GM21717 (cell line): ENCODE measurements around the gene CD300C.
"Not testable (repeated sequence)": the region's sequence is repeated elsewhere in the genome, so short reads cannot be mapped to it uniquely, and the experiment has no call there.

ENCODE experiments used
- ATAC-seq: cut with Tn5 transposase; IDR thresholded peaks from one replicate; pipeline ENCODE4 v1.9.1; 2021; ENCODE audit warnings: mild to moderate bottlenecking, moderate library complexity; ENCODE audit not compliant: unreplicated experiment

Gene CD300C

DNA sequence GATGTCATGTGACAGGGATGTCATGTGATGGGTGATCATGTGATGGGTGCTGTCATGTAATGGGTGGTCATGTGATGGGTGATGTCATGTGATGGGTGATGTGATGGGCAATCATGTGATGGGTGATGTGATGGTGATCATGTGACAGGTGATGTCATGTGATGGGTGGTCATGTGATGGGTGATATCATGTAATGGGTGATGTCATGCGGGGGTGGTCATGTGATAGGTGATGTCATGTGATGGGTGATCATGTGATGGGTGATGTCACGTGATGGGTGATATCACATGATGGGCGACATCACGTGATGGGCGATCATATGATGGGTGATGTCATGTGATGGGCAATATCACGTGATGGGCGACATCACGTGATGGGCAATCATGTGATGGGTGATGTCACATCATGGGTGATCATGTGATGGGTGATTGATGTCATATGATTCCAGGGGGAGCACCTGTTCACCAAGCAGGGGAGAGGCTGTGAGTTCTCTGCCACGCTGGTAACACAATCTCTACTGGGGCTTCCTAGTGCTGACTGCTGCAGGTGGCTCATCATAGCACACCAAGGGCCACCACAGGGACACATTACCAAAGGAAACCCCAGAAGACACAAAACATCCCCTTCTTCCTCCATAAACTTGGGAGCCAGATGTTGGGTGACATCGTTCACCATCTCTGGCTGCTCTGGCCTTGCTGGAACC lies 31.1 kb downstream of the CD300C start:
- ATAC-seq: no peak

DNA sequence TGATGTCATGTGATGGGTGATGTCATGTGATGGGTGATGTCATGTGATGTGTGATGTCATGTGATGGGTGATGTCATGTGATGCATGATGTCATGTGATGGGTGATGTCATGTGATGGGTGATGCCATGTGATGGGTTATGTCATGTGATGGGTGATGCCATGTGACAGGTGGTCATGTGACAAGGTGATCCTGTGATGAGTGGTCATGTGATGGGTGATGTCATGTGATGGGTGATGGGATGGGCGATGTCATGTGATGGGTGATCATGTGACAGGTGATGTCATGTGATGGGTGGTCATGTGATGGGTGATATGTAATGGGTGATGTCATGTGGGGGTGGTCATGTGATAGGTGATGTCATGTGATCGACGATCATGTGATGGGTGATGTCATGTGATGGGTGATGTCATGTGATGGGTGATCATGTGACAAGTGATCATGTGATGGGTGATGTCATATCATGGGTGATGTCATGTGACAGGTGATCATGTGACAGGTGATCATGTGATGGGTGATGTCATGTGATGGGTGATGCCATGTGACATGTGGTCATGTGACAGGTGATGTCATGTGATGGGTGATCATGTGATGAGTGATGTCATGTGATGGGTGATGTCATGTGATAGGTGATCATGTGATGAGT lies 31.8 kb downstream of the CD300C start:
- no peak for ATAC-seq

DNA sequence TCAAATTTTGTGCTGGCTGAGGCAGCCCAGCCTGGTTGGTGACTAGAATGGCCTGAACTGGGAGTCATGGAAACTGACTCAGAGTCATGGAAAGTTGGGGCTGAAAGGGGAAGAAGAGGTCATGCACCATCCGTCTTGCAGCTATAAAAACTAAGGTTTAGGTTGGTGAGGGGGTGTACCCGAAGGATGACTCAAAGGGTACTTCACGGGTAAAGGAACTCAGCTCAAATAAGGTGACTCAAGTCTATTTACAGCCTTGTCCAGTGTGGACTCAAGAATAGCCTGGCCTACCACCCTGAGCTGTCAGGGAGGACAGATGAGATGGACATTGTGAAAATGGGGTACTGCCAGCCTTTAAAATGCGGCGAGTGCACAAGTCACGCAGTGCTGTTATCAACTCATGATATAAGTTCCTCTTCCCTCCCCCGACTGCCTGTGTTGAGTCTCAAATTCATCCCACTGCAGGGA lies 33.3 kb downstream of the CD300C start:
- no peak for ATAC-seq

DNA sequence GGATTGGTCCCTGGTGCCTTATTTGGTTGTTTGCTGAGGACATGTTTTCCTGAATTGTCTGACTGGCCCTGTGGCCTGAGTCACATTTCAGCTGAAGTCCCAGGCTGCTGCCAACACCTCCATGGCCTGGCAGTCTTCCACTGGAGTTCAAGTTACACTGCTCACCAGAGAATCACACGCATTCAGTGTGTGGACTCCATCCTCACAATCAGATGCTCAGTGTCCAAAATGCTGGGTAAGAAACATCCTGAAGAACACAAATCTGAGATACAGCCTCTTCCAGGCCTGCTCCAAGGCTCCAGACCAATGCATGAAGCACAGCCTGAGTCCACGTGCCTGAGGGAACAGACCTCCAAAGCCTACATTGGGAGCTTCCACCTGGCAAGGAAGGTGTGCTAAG lies 33.9 kb downstream of the CD300C start:
- ATAC-seq: no peak

DNA sequence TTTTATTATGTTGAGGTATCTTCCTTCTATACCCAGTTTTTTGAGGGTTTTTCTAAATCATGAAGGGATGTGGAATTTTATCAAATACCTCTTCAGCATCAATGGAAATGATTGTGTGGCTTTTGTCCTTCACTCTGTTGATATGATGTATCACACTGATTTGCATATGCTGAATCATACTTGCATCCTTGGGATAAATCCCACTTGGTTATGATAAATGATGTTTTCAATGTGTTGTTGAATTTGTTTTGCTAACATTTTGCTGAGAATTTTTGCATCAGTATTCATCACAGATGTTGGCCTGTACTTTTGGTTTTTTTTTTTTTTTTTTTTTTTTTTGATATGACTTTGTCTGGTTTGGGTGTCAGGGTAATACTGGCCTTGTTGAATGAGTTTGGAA lies 37.8 kb downstream of the CD300C start:
- no peak for ATAC-seq

DNA sequence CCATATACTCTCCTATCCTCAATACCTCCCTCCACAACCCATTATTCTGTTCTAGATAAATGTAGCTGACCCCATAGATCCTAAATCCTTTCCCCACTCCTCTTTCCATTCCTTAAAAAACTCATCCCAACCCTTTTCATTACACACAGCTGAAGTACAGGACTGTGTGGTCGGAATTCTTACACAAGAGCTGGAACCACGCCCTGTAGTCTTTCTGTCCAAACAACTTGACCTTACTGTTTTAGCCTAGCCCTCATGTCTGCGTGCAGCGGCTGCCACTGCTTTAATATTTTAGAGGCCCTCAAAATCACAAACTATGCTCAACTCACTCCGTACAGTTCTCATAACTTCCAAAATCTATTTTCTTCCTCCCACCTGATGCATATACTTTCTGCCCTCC lies 42.0 kb downstream of the CD300C start:
- not testable (repeated sequence) for ATAC-seq

DNA sequence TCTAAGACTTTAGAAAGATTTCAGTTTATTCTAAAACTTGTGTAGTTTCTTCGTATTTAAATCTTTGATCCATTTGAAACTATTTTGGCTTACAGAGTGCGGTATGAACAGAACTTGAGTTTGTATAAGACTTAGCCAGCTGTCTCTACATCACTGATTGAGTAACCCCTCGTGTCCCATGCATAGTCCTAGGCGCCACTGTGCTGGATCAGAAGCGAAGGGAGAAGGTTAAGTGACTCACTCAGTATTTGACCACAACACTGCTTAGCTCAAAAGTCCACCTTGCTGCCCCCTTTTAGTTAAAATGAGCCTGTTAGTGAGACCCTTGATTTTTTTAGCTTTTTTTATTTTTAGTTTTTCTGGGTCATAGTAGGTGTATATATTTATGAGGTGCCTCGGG lies 43.1 kb downstream of the CD300C start:
- ATAC-seq: no peak

DNA sequence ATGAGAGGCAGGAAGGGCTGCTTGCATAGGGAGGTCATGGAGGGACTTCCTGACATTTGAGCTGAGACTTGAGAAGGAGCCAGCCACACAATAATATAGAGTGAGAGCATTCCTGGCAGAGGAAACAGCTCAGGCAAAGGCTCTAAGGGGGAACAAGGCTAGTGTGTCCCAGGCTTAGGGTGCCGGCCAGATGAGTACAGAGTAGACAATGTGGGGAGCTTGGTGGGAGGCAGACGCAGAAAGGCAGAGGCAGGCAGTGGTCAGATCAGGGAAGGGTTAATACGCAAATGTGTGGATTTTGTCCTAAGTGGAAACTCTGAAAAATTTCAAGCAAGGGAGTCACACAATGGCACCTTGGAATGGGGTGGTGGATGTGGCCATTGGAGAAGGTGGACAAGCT lies 45.9 kb downstream of the CD300C start:
- no peak for ATAC-seq

DNA sequence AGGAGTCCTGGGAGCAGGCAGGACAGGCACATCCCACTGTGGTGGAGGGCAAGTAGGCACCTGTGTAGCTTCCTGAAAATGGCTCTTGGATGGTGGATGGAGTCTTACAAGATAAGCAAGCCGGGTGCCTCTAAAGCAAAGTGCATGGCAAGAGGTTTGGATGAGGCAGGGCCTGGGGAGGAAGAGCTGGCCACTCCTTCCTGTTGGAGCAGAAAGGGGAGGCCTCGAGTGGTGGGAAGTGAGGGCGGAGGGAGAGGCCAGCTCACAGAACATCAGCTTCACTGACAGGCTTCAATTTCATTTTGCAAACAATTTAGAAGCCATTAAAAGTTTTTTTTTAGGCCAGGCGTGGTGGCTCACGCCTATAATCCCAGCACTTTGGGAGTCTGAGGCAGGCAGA lies 48.4 kb downstream of the CD300C start:
- no peak for ATAC-seq

DNA sequence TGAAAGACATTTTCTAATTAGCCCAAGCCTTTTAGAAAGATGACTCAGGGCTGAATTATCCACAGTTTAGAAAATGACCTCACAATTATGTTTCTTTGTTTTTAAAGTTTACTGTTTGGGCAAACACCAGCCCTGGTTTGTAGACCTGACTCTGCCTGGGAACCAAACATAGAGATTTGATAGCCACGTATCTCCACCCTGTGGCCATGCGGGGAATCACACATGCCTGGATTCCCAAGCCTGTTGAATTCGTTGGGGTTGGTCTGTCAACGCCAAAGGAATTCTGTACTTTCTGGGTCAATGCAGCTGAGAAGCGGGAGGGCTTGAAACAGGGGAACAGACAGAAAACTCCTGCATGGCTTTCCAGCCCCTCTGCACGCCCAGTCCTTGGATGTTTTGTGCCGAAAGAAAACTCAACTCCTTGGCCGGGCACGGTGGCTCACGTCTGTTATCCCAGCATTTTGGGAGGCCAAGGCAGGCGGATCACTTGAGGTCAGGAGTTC lies 52.5 kb downstream of the CD300C start:
- ATAC-seq: no peak

DNA sequence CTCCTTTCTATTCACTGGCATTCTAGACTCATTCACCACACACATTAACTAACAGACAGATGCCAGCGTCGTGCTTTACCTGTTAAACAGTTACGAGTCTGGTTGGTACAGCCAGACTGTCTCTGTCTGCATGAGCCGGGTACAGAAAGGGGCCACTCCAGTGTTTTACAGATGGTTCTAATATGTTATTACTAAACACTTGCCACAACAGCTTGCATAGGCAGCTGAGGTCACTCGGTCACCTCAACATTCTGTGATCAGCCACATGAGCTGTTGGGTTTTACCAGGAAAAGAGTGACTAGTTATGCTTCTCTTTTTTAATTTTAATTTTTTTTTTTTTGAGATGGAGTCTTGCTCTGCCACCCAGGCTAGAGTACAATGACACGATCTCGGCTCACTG lies 54.3 kb downstream of the CD300C start:
- no peak for ATAC-seq
